Upper lobe of left lung (tissue), 6 donors: ENCODE measurements around the gene FIBCD1. TPM values are rescaled to one million over a fixed set of nuclear protein-coding genes. Genes with fewer than 3 reads are reported as not detected.

ENCODE experiments used
- ATAC-seq, 2 donors: fragments of 200-7000 bp; cut with Tn5 transposase; one replicate each; pipeline ENCODE4 v1.9.1; 2022; ENCODE audit warnings: mild to moderate bottlenecking in 2 of 2, moderate library complexity in 2 of 2; ENCODE audit not compliant: low FRiP score in 2 of 2
- DNase-seq, 2 donors: peaks; one replicate each; pipeline ENCODE4 v3.0.0-alpha.2; 2019 to 2020
- H3K27ac ChIP-seq, 4 donors: fragments of 200-600 bp; sonication (generic); one replicate each; pipeline ENCODE4 v1.5.1; 2016 to 2019
- H3K27me3 ChIP-seq, 4 donors: fragments of 200-600 bp; sonication (generic); one replicate each; pipeline ENCODE4 v1.5.1; 2017 to 2019
- H3K36me3 ChIP-seq, 4 donors: fragments of 200-600 bp; sonication (generic); one replicate each; pipeline ENCODE4 v1.5.1; 2016 to 2019
- H3K4me1 ChIP-seq, 4 donors: fragments of 200-600 bp; sonication (generic); one replicate each; pipeline ENCODE4 v1.5.1; 2018 to 2019
- H3K4me3 ChIP-seq, 4 donors: fragments of 200-600 bp; sonication (generic); one replicate each; pipeline ENCODE4 v1.5.1; 2017 to 2019; ENCODE audit warnings: mild to moderate bottlenecking in 2 of 4, moderate library complexity in 1 of 4
- H3K9me3 ChIP-seq, 4 donors: fragments of 200-600 bp; sonication (generic); one replicate each; pipeline ENCODE4 v1.5.1; 2018 to 2019
- CTCF ChIP-seq, 6 experiments: fragments of 450-650 bp in 4 of 6; fragments of 200-600 bp in 2 of 6; sonication (generic) in 2 of 6; IDR thresholded peaks; one replicate each; pipeline ENCODE4 v1.5.1; 2016 to 2019; ENCODE audit warnings: antibody characterized with exemption in 6 of 6
- EP300 ChIP-seq, 4 donors: sonication (generic); formaldehyde crosslinking; IDR thresholded peaks; one replicate each; pipeline ENCODE4 v1.5.1; 2017; ENCODE audit warnings: antibody characterized with exemption in 4 of 4, control low read depth in 2 of 4
- POLR2A ChIP-seq, 4 donors: fragments of 450-650 bp; IDR thresholded peaks; one replicate each; pipeline ENCODE4 v1.5.1; 2016 to 2017; ENCODE audit warnings: antibody characterized with exemption in 4 of 4, mild to moderate bottlenecking in 2 of 4
- POLR2AphosphoS5 ChIP-seq, 2 donors: sonication (generic); formaldehyde crosslinking; IDR thresholded peaks; one replicate each; pipeline ENCODE4 v1.5.1; 2017; ENCODE audit warnings: antibody characterized with exemption in 2 of 2
- WGBS, 2 donors: methylation state at CpG; one replicate each; pipeline ENCODE4 v1.1.5; 2017 to 2018; 5-methylcytosine and 5-hydroxymethylcytosine counted together
- total RNA-seq, 6 donors: library from RNA; depleted of rRNA in 4 of 6; stranded (reverse); fragments of >200 nt in 4 of 6; gene quantifications; one replicate each; pipeline versions ENCODE4 v1.1.0 to v1.2.1, GENCODE V29; 2016 to 2021
- donor health status: DM: no; HTN: no; CAD: no; lungs with moderate emphysema.
- donor health status: DM: no; HTN: yes; CAD: no; lungs with severe emphysema.

Gene FIBCD1
- total RNA-seq, 6 donors from 2014 or later, result 0.30 to 15.8 (median 4.1) TPM

- H3K4me1 ChIP-seq, result peaks cover 0 to under 1% (median 0%) of the 10 kb centered on the region in 4 donors
- DNase-seq, result peak in 1 of 2 donors; percentile 65
- no peaks in the 10 kb centered on the region for H3K9me3 ChIP-seq
- TF ChIP-seq EP300 (IDR thresholded peaks at IDR 0.05), result no peak
- no peak for TF ChIP-seq POLR2A (IDR thresholded peaks at IDR 0.05)
- no peak for TF ChIP-seq CTCF (IDR thresholded peaks at IDR 0.05)
- no peak for TF ChIP-seq POLR2AphosphoS5 (IDR thresholded peaks at IDR 0.05)
- H3K27ac ChIP-seq, result no peak overlapping the region
- H3K4me3 ChIP-seq, result no peak overlapping the region
- ATAC-seq, result no peak
- H3K36me3 ChIP-seq, result no peaks in the 10 kb centered on the region
- peaks cover 0 to 5% (median 2%) of the 10 kb centered on the region in 4 donors for H3K27me3 ChIP-seq
- 75 to 78% methylated on average over 13 to 25 of the region's 25 CpGs for WGBS, 2 donors
Measured at GRCh38 chr9:130899051-130899748, 39.8 kb downstream of the FIBCD1 start.

- no peak for DNase-seq
- no peak for ATAC-seq
- Histone ChIP-seq H3K27me3 (peaks cover 0 to 5% (median 2%) of the 10 kb centered on the region in 4 donors), H3K36me3 (peaks cover 0 to 3% (median under 1%) of the 10 kb centered on the region in 4 donors), H3K4me3 (no peak overlapping the region), H3K27ac (no peak overlapping the region), H3K4me1 (peaks cover 0 to 7% (median 0%) of the 10 kb centered on the region in 4 donors), H3K9me3 (no peaks in the 10 kb centered on the region)
- WGBS, 2 donors, result 60 to 79% methylated on average over 4 of the region's 4 CpGs
- no peak for TF ChIP-seq EP300 (IDR thresholded peaks at IDR 0.05)
- TF ChIP-seq POLR2AphosphoS5 (IDR thresholded peaks at IDR 0.05), result no peak
- no peak for TF ChIP-seq POLR2A (IDR thresholded peaks at IDR 0.05)
- no peak for TF ChIP-seq CTCF (IDR thresholded peaks at IDR 0.05)
Measured at GRCh38 chr9:130898552-130898852, 40.5 kb downstream of the FIBCD1 start.

- DNase-seq, result peak in 1 of 2 donors; percentile 71
- peaks cover 0 to 10% (median 0%) of the 10 kb centered on the region in 4 donors for H3K4me1 ChIP-seq
- no peaks in the 10 kb centered on the region for H3K9me3 ChIP-seq
- no peak for ATAC-seq
- TF ChIP-seq CTCF (IDR thresholded peaks at IDR 0.05), result no peak
- no peak for TF ChIP-seq POLR2A (IDR thresholded peaks at IDR 0.05)
- no peak for TF ChIP-seq EP300 (IDR thresholded peaks at IDR 0.05)
- TF ChIP-seq POLR2AphosphoS5 (IDR thresholded peaks at IDR 0.05), result no peak
- 76 to 80% methylated on average over 13 to 22 of the region's 29 CpGs for WGBS, 2 donors
- no peak overlapping the region for H3K27ac ChIP-seq
- peaks cover 0 to 5% (median under 1%) of the 10 kb centered on the region in 4 donors for H3K27me3 ChIP-seq
- H3K36me3 ChIP-seq, result peaks cover 0 to 8% (median 3%) of the 10 kb centered on the region in 4 donors
- no peak overlapping the region for H3K4me3 ChIP-seq
Measured at GRCh38 chr9:130897848-130898551, 41.0 kb downstream of the FIBCD1 start.

- Histone ChIP-seq H3K4me1 (peaks cover 0 to 10% (median 0%) of the 10 kb centered on the region in 4 donors), H3K4me3 (no peak overlapping the region), H3K27ac (no peak overlapping the region), H3K36me3 (peaks cover 0 to 16% (median 4%) of the 10 kb centered on the region in 4 donors), H3K27me3 (peaks cover 0 to 5% (median 0%) of the 10 kb centered on the region in 4 donors), H3K9me3 (no peaks in the 10 kb centered on the region)
- ATAC-seq, result no peak
- 78 to 87% methylated on average over 13 of the region's 16 CpGs for WGBS, 2 donors
- TF ChIP-seq EP300 (IDR thresholded peaks at IDR 0.05), result no peak
- TF ChIP-seq POLR2AphosphoS5 (IDR thresholded peaks at IDR 0.05), result no peak
- TF ChIP-seq POLR2A (IDR thresholded peaks at IDR 0.05), result no peak
- DNase-seq, result no peak
Measured at GRCh38 chr9:130897105-130897751, 41.8 kb downstream of the FIBCD1 start.
